Calu3 (cell line): ENCODE data around the gene GPR15LG. TPM values are rescaled to one million over a fixed set of nuclear protein-coding genes. Genes with fewer than 3 reads are reported as not detected.

Source experiments
- BruUV-seq: library from RNA; stranded (reverse); fragments of 400-500 nt; replicated peaks from 2 replicates; lab custom pipeline; 2021; lab: Mats Ljungman, UMichigan
- CTCF ChIA-PET: fragments of 300-600 bp; sonication (Branson Sonifier 250); formaldehyde crosslinking; loops from one replicate; lab custom pipeline; 2022; ENCODE audit warnings: antibody characterized with exemption; lab: Charles Lee
- DNase-seq: peaks from one replicate; pipeline ENCODE4 v3.0.0; 2022
- H3K27ac Mint-ChIP-seq: one replicate; pipeline ENCODE4 v1.8.0; 2022; ENCODE audit warnings: mixed read lengths; ENCODE audit not compliant: unreplicated experiment
- H3K27me3 Mint-ChIP-seq: one replicate; pipeline ENCODE4 v1.8.0; 2022; ENCODE audit warnings: mixed read lengths; ENCODE audit not compliant: unreplicated experiment
- H3K36me3 Mint-ChIP-seq: one replicate; pipeline ENCODE4 v1.8.0; 2022; ENCODE audit warnings: mild to moderate bottlenecking, moderate library complexity, mixed read lengths; ENCODE audit not compliant: insufficient read depth, unreplicated experiment
- H3K4me1 Mint-ChIP-seq: one replicate; pipeline ENCODE4 v1.8.0; 2022; ENCODE audit warnings: mild to moderate bottlenecking, low read depth, mixed read lengths; ENCODE audit not compliant: unreplicated experiment
- H3K4me3 Mint-ChIP-seq: one replicate; pipeline ENCODE4 v1.8.0; 2022; ENCODE audit warnings: mild to moderate bottlenecking, low read depth, moderate library complexity, mixed read lengths; ENCODE audit not compliant: unreplicated experiment
- H3K9me3 Mint-ChIP-seq: one replicate; pipeline ENCODE4 v1.8.0; 2022; ENCODE audit warnings: low read depth, mixed read lengths; ENCODE audit not compliant: unreplicated experiment
- intact Hi-C: fragments of 100-400 bp; cut with micrococcal nuclease; formaldehyde crosslinking; loops from one replicate; pipeline ENCODE4 v1.10.0; 2022; ENCODE audit not compliant: unreplicated experiment
- total RNA-seq: library from RNA; stranded (reverse); gene quantifications from 2 replicates; pipeline ENCODE4 v1.2.3, GENCODE V29; 2022
- TF ChIP-seq, protein P1 (sequence below): fragments of 200-600 bp; IDR thresholded peaks from one replicate; pipeline ENCODE4 v1.8.0; 2022; ENCODE audit warnings: antibody characterized with exemption; ENCODE audit not compliant: unreplicated experiment

Gene GPR15LG
- total RNA-seq, 1 experiment from 2014 or later, result not detected

DNA sequence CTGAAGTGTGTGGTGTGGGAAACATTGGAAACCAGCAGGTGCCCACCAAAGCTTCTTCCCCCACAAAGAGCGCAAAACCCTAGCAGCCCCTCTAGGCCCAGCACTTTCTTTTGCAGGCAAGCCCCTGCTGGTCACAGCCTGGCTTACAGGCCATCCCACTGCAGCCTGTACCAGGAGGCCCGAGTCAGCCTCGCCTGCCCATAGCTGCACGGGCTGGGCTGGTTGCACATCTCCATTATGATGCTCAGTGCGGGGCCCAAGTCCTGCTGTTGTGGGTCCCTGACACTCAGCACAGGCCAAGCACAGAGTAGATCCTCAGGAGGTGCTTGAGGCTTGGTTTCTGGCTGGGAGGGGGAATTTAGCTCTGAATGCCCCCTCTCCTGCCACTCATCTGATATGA is 28.7 kb downstream of the GPR15LG start:
- no TSS peak for BruUV-seq
- Mint-ChIP-seq H3K36me3 (peaks cover 3% of the 10 kb centered on the region), H3K4me1 (no peaks in the 10 kb centered on the region), H3K9me3 (no peaks in the 10 kb centered on the region), H3K4me3 (no peak overlapping the region), H3K27ac (no peak overlapping the region), H3K27me3 (peaks cover 59% of the 10 kb centered on the region)
- TF ChIP-seq, protein P1, sequence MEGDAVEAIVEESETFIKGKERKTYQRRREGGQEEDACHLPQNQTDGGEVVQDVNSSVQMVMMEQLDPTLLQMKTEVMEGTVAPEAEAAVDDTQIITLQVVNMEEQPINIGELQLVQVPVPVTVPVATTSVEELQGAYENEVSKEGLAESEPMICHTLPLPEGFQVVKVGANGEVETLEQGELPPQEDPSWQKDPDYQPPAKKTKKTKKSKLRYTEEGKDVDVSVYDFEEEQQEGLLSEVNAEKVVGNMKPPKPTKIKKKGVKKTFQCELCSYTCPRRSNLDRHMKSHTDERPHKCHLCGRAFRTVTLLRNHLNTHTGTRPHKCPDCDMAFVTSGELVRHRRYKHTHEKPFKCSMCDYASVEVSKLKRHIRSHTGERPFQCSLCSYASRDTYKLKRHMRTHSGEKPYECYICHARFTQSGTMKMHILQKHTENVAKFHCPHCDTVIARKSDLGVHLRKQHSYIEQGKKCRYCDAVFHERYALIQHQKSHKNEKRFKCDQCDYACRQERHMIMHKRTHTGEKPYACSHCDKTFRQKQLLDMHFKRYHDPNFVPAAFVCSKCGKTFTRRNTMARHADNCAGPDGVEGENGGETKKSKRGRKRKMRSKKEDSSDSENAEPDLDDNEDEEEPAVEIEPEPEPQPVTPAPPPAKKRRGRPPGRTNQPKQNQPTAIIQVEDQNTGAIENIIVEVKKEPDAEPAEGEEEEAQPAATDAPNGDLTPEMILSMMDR, result no peak
- DNase-seq, result no peak
- CTCF ChIA-PET, result interaction anchor here (1.2 kb wide), 1 partner anchor 11 kb away, joined by 3 read pairs; no protein-coding TSS in a partner anchor
- intact Hi-C loops, result no loop called here

DNA sequence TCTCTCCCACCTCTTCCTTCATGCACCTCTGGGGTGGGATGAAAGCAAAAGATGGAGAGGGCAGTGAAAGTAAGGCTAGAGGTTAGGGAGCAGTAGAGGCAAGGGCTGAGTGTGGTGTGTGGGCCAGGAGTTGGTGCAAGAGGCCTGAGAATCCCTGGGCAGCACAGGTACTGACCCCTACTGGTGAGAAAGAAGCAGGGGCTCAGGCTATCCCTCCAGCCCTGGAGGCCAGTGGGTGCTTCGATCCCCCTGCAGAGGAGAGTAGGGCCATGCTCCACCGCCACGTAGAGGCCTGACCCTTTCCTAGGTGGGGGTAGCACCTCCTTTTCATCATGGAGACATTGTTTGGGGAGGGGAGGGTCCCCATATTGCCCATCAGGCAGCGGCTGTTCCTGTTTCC is 30.5 kb downstream of the GPR15LG start:
- intact Hi-C loops, result no loop called here
- Mint-ChIP-seq H3K27ac (no peak overlapping the region), H3K4me3 (no peak overlapping the region), H3K27me3 (peaks cover 57% of the 10 kb centered on the region), H3K4me1 (no peaks in the 10 kb centered on the region), H3K9me3 (no peaks in the 10 kb centered on the region), H3K36me3 (peaks cover 3% of the 10 kb centered on the region)
- TF ChIP-seq, protein P1, result no peak
- CTCF ChIA-PET, result no interaction called here
- no peak for DNase-seq
- no TSS peak for BruUV-seq

DNA sequence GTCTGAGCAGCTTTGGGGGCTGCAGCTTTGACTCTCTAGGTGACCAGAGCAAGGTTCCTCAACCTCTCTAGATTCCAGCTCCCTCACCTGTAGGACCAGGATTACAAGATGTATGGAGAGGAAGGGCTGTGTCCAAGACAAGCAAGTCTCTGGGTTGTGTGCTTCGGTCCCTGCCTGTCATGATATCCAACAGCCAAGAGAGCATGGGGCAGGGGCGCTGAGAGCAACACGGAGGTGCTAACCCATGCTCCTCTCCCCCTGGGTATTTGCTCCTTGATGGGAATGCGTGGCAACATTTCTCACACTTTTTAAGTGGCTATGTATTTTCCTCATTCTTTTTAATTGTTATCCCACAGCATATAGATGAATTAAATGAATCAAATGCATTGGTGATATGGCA is 31.0 kb downstream of the GPR15LG start:
- Mint-ChIP-seq H3K36me3 (peaks cover 3% of the 10 kb centered on the region), H3K4me3 (no peak overlapping the region), H3K4me1 (no peaks in the 10 kb centered on the region), H3K27me3 (peaks cover 54% of the 10 kb centered on the region), H3K9me3 (no peaks in the 10 kb centered on the region), H3K27ac (no peak overlapping the region)
- no peak for DNase-seq
- intact Hi-C loops, result no loop called here
- TF ChIP-seq, protein P1, result no peak
- no TSS peak for BruUV-seq
- CTCF ChIA-PET, result no interaction called here

DNA sequence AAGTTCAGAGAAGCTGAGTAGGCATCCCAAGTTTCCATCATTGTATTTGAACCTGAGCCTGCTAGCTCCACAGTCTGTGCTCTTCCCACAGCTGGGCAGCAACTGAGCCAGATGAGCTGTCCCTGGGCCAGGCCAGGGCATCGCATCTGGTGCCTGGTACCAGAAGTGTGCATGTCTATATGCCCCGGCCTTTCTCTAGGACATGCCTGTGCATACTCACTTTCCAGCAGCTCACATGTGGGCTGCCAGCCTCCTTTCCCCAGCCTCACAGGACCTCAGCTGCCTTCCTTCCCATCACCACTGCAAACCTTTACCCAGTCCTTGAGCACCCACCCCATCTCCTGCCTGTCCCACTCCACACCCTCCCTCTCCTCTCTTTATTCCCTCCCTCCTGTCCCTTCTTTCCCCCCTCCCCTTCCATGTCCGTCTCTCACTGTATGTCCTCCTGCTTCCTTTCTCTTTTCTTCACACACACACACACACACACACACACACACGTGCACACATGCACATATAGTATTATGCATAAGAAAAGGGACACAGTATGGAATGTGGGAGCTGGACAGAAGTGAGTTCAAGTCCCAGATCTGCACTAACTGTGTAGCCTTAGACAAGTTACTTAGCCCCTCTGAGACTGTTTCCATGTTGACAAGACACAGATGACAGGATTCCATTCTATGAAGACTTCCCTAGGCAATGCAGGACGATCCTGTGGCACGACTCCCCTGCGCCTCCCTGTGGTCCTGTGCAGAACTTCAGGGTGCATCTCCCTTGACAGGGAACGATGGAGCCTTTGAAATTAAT is 31.6 kb downstream of the GPR15LG start:
- DNase-seq, result peak; percentile 40
- peaks cover 48% of the 10 kb centered on the region for H3K27me3 Mint-ChIP-seq
- no TSS peak for BruUV-seq
- H3K9me3 Mint-ChIP-seq, result no peaks in the 10 kb centered on the region
- no peaks in the 10 kb centered on the region for H3K4me1 Mint-ChIP-seq
- H3K4me3 Mint-ChIP-seq, result no peak overlapping the region
- CTCF ChIA-PET, result no interaction called here
- intact Hi-C loops, result no loop called here
- H3K27ac Mint-ChIP-seq, result no peak overlapping the region
- TF ChIP-seq, protein P1, result no peak
- peaks cover 3% of the 10 kb centered on the region for H3K36me3 Mint-ChIP-seq
